Esophagus muscularis mucosa (tissue), 4 donors: ENCODE measurements around the gene ATXN2. TPM values are rescaled to one million over a fixed set of nuclear protein-coding genes. Genes with fewer than 3 reads are reported as not detected.

Experiments
- DNase-seq: peaks from one replicate; pipeline ENCODE4 v3.0.0-alpha.2; 2017; ENCODE audit errors: extremely low spot score
- H3K27ac ChIP-seq, 4 donors: fragments of 200-600 bp; sonication (generic); replicated peaks in 1 of 4; 1 replicate in 3 of 4; 2 replicates in 1 of 4; pipeline ENCODE4 v1.5.1; 2016 to 2019; ENCODE audit warnings: mild to moderate bottlenecking in 1 of 4
- H3K27me3 ChIP-seq, 4 donors: fragments of 200-600 bp; sonication (generic); one replicate each; pipeline versions ENCODE4 v1.5.1 to v1.6.0; 2016 to 2019
- H3K36me3 ChIP-seq, 4 donors: fragments of 200-600 bp; sonication (generic); one replicate each; pipeline ENCODE4 v1.5.1; 2016 to 2019
- H3K4me1 ChIP-seq, 4 donors: fragments of 200-600 bp; sonication (generic); one replicate each; pipeline ENCODE4 v1.5.1; 2016 to 2019
- H3K4me3 ChIP-seq, 4 donors: fragments of 200-600 bp; sonication (generic); 1 replicate in 2 of 4; 2 replicates in 2 of 4; pipeline ENCODE4 v1.5.1; 2016 to 2019; ENCODE audit warnings: mild to moderate bottlenecking in 4 of 4, moderate library complexity in 1 of 4
- H3K9me3 ChIP-seq, 4 donors: fragments of 200-600 bp; sonication (generic); 1 replicate in 3 of 4; 2 replicates in 1 of 4; pipeline ENCODE4 v1.5.1; 2016 to 2019
- EP300 ChIP-seq: sonication (generic); formaldehyde crosslinking; IDR thresholded peaks from one replicate; pipeline ENCODE4 v1.6.1; 2017; ENCODE audit warnings: antibody characterized with exemption
- POLR2A ChIP-seq: fragments of 450-650 bp; IDR thresholded peaks from one replicate; pipeline ENCODE4 v1.6.1; 2017; ENCODE audit warnings: antibody characterized with exemption, moderate library complexity, mild to moderate bottlenecking, low read depth
- POLR2AphosphoS5 ChIP-seq, 2 donors: sonication (generic); formaldehyde crosslinking; IDR thresholded peaks; one replicate each; pipeline ENCODE4 v1.6.1; 2017; ENCODE audit warnings: antibody characterized with exemption in 2 of 2
- WGBS: methylation state at CpG from one replicate; pipeline ENCODE4 v1.1.5; 2018; 5-methylcytosine and 5-hydroxymethylcytosine counted together
- intact Hi-C: fragments of 100-400 bp; cut with DNase I; formaldehyde crosslinking; loops from one replicate; pipeline ENCODE4 v1.15.1; 2023
- total RNA-seq, 4 donors: library from RNA; depleted of rRNA; stranded (reverse); fragments of >200 nt; gene quantifications; one replicate each; pipeline versions ENCODE4 v1.1.0 to v1.2.1, GENCODE V29; 2016
- TF ChIP-seq, protein P1 (sequence below), 3 experiments: fragments of 200-600 bp in 2 of 3; fragments of 450-650 bp in 1 of 3; sonication (generic) in 2 of 3; IDR thresholded peaks; one replicate each; pipeline ENCODE4 v1.5.1; 2017 to 2019; ENCODE audit warnings: antibody characterized with exemption in 3 of 3, mild to moderate bottlenecking in 2 of 3, moderate library complexity in 1 of 3

The ATXN2 gene
- total RNA-seq, 4 donors from 2014 or later: 32.0 to 57.3 (median 52.0) TPM

DNA sequence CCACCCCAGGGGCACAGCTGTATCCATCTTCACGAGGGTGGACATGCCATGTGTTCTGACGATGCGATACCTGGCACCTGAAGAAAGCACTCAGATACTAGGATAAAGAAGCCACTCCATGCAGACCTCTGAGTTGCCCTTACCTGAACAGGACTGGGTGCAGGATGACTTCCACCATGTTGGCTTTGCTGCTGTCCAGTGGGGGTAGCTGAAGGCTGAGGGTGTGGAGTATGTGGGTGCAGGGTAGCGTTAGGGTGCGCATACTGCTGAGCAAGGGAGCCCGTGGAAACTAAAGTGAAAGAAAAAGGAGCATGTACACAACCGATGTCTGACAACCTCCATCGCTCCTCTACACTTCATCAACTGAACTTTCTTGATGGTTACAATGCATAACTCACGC, 142.0 kb downstream of the ATXN2 start:
- peak; percentile 47 for DNase-seq
- H3K36me3 ChIP-seq: peaks cover 42 to 79% (median 72%) of the 10 kb centered on the region in 4 donors
- H3K4me1 ChIP-seq: peaks cover 21 to 29% (median 21%) of the 10 kb centered on the region in 4 donors
- no peak overlapping the region for H3K4me3 ChIP-seq
- TF ChIP-seq POLR2A: no peak
- no peak for TF ChIP-seq POLR2AphosphoS5 (IDR thresholded peaks at IDR 0.05)
- TF ChIP-seq, protein P1, sequence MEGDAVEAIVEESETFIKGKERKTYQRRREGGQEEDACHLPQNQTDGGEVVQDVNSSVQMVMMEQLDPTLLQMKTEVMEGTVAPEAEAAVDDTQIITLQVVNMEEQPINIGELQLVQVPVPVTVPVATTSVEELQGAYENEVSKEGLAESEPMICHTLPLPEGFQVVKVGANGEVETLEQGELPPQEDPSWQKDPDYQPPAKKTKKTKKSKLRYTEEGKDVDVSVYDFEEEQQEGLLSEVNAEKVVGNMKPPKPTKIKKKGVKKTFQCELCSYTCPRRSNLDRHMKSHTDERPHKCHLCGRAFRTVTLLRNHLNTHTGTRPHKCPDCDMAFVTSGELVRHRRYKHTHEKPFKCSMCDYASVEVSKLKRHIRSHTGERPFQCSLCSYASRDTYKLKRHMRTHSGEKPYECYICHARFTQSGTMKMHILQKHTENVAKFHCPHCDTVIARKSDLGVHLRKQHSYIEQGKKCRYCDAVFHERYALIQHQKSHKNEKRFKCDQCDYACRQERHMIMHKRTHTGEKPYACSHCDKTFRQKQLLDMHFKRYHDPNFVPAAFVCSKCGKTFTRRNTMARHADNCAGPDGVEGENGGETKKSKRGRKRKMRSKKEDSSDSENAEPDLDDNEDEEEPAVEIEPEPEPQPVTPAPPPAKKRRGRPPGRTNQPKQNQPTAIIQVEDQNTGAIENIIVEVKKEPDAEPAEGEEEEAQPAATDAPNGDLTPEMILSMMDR (IDR thresholded peaks at IDR 0.05): no peak
- no peak for TF ChIP-seq EP300
- H3K27ac ChIP-seq: no peak overlapping the region
- WGBS: 89% methylated on average over 9 of the region's 9 CpGs
- intact Hi-C loops: no loop called here
- no peaks in the 10 kb centered on the region for H3K27me3 ChIP-seq
- no peaks in the 10 kb centered on the region for H3K9me3 ChIP-seq

DNA sequence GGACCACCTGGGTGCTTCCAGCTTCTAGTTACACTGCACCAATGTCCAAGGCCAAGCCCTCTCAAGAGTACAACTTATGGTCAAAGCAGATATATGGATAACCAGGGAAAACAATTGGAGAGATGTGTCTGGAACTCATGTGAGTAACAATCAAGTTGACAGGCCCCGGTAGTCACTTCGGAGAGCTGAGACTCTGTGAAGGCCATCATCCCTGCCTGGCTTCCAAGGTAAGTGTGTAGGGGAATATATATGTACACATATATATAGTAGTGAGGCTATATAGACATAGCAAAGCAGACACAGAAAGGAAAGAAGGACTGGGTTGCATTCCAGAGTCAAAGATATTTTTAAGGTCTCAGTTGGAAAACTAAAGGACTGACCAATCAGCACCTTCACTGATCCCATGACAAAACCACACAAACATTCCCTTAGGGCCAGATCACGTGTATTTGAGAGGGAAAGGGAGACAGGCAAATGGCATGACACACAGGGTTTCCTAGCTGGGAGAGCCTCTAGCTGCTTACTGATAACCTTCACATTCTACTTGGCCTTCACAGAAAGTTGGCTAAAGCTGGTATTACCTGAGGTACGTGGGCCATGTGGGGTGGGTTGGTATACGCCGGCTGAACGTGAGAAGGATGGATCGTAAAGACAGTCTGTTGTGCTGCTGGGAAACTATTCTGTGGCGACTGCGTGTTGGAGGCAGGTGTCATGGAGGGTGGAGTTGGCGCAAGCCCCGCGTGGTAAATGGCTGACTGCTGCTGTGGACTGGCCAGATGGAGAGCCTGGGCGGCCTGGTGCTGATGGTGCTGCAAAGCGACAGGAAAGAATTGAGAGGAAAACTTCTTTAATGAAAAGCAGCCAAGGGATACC, 143.4 kb downstream of the ATXN2 start:
- DNase-seq: peak; percentile 77
- H3K36me3 ChIP-seq: peaks cover 42 to 84% (median 79%) of the 10 kb centered on the region in 4 donors
- H3K27me3 ChIP-seq: no peaks in the 10 kb centered on the region
- H3K4me1 ChIP-seq: peaks cover 16 to 34% (median 29%) of the 10 kb centered on the region in 4 donors
- H3K27ac ChIP-seq: no peak overlapping the region
- TF ChIP-seq, protein P1 (IDR thresholded peaks at IDR 0.05): no peak
- no peak for TF ChIP-seq POLR2AphosphoS5 (IDR thresholded peaks at IDR 0.05)
- no peak for TF ChIP-seq POLR2A
- TF ChIP-seq EP300: no peak
- no peaks in the 10 kb centered on the region for H3K9me3 ChIP-seq
- 90% methylated on average over 15 of the region's 15 CpGs for WGBS
- intact Hi-C loops: no loop called here
- no peak overlapping the region for H3K4me3 ChIP-seq

DNA sequence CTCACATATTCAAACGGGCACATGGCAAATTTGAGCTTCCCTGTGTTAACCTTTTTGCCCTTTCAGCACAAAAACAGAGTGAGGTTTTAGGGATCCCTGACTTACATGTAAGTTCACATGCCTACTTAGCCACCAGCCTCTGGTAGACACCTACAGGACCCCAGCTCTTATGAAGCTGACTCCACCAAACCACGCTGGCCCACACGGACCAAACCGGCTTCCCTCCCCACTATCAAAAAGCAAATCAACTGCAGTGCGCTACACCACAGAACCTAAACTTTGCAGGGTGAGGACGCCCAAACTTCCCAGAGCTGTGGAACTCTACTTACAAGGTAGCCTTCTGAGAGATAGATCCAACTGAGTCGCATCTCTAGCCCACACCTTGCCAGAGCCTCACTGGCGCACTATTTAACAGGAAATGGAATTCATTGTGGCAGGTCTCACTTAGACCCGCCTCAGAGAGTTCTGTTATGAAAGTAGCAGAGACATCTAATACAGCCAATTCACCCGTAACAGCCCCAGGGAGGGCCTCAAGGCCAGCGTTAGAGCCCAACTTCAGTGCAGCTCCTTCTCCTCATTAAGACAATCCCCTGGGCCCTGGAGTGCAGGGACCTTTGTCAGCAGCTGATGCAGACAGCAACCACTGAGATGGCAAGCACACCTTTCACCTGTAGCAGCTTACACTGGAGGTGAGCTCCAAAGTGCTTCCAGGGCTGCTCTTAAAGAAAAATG, 144.2 kb downstream of the ATXN2 start:
- Histone ChIP-seq H3K4me1 (peaks cover 17 to 40% (median 35%) of the 10 kb centered on the region in 4 donors), H3K9me3 (no peaks in the 10 kb centered on the region), H3K4me3 (no peak overlapping the region), H3K27me3 (no peaks in the 10 kb centered on the region), H3K36me3 (peaks cover 42 to 88% (median 82%) of the 10 kb centered on the region in 4 donors), H3K27ac (no peak overlapping the region)
- intact Hi-C loops: no loop called here
- peak; percentile 84 for DNase-seq
- TF ChIP-seq EP300: no peak
- WGBS: 80% methylated on average over 4 of the region's 11 CpGs

DNA sequence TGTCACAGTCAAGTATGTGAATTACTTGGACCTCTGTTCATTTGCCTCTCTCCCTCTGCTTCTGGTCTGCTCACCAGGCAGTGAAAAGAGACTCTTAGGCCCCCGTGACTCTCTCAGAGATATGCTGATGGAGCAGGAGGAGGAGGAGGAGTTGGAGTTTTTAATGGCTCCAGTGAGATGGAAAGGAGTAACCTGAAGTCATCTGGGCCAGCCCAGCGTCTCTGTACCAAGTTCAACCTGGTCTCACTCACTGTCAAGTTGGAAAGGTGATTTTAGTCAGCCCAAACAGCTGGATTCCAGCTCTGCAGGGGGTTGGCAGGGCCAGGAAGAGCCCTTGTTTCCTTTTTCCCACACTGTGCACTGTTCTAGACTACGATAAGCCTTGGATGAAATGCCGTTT, 144.8 kb downstream of the ATXN2 start:
- DNase-seq: peak; percentile 77

More for the DNA sequence above, 144.8 kb downstream of the ATXN2 start:
- no peak overlapping the region for H3K27ac ChIP-seq
- TF ChIP-seq POLR2A (no peak), EP300 (no peak), POLR2AphosphoS5 (IDR thresholded peaks at IDR 0.05) (no peak)
- TF ChIP-seq, protein P1 (IDR thresholded peaks at IDR 0.05): no peak
- peaks cover 42 to 88% (median 82%) of the 10 kb centered on the region in 4 donors for H3K36me3 ChIP-seq
- intact Hi-C loops: no loop called here
- peaks cover 22 to 46% (median 39%) of the 10 kb centered on the region in 4 donors for H3K4me1 ChIP-seq
- no peak overlapping the region for H3K4me3 ChIP-seq
- 73% methylated on average over 4 of the region's 4 CpGs for WGBS
- H3K9me3 ChIP-seq: no peaks in the 10 kb centered on the region
- H3K27me3 ChIP-seq: no peaks in the 10 kb centered on the region
